ENCODE measurements around the gene ZBTB40.

DNA sequence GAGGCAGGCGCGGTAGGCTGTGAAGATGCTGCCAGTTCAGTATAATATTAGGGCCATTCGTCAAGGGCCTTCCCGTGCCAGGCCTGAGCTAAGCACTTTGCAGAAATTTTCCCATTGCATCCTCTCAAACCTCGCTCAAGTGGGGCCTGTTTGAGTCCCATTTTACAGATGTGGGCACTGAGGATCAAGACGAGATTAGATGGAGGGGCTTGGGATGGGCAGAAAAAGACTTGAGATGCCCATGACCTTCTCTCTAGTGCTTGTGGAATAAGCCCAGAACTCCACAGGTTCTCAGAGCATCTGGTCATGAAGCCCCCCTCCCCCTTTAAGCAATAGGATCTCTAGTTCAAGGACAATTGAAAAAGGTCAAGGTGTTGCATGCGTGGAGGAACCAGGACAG is 121.6 kb downstream of the ZBTB40 start:
- TF ChIP-seq, protein P1, sequence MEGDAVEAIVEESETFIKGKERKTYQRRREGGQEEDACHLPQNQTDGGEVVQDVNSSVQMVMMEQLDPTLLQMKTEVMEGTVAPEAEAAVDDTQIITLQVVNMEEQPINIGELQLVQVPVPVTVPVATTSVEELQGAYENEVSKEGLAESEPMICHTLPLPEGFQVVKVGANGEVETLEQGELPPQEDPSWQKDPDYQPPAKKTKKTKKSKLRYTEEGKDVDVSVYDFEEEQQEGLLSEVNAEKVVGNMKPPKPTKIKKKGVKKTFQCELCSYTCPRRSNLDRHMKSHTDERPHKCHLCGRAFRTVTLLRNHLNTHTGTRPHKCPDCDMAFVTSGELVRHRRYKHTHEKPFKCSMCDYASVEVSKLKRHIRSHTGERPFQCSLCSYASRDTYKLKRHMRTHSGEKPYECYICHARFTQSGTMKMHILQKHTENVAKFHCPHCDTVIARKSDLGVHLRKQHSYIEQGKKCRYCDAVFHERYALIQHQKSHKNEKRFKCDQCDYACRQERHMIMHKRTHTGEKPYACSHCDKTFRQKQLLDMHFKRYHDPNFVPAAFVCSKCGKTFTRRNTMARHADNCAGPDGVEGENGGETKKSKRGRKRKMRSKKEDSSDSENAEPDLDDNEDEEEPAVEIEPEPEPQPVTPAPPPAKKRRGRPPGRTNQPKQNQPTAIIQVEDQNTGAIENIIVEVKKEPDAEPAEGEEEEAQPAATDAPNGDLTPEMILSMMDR (IDR thresholded peaks at IDR 0.05; ENCODE audit: low read depth, low read length), result no peak
- TF ChIP-seq EZH2phosphoT487 (IDR thresholded peaks at IDR 0.05; ENCODE audit: low read depth), result no peak

Measured in OCI-LY3 (cell line).